Frontal cortex (tissue), 4 donors: Measurements from ENCODE around the gene GPR35. TPM values are rescaled to one million over a fixed set of nuclear protein-coding genes. Genes with fewer than 3 reads are reported as not detected.
A peak's percentile ranks its signal among the peaks of the same experiment; 100 is the strongest.
"Not testable (repeated sequence)": the region's sequence is repeated elsewhere in the genome, so short reads cannot be mapped to it uniquely, and the experiment has no call there.

ENCODE experiments used
- DNase-seq, 2 donors: peaks; one replicate each; pipeline ENCODE4 v3.0.0; 2012; ENCODE audit warnings: low spot score in 2 of 2
- FAIRE-seq: peaks from 2 replicates; lab custom pipeline; 2012; peaks lifted over from hg19 to GRCh38; lab: Jason Lieb, UNC
- total RNA-seq: library from RNA; depleted of rRNA; stranded (reverse); fragments of >200 nt; gene quantifications from one replicate; pipeline ENCODE4 v1.2.3, GENCODE V29; 2014
- donor health status: control.
- donor health status: control.
- donor health status: control.

GPR35 gene
- total RNA-seq, 1 donor from 2014 or later = 0.41 TPM

DNA sequence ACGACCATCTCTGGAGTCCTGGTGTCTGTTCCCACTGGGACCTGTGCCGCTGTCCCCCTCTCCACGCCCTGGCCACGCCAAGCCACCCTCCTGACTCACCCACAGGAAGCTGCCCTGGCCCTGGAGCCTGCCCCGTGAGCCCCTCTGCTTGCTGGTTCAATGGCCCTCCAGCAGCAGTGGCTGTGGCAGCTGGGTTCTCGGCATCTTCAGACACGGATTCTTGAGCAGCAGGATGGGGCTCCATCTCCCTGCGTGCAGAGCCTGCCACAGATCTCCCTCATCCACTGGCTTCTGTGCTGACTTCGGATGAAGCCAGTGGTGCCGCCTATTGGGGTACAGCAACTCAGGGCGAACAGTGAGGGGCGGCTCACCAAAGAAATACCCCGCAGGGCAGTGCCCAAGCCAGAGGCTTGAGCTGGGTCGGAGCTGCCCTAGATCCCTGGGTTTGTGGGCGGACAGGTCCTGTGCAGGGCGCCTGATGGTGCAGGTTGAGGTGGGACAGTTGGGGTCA is 24.8 kb upstream of the GPR35 start:
- DNase-seq (no peak), FAIRE-seq (no peak)

DNA sequence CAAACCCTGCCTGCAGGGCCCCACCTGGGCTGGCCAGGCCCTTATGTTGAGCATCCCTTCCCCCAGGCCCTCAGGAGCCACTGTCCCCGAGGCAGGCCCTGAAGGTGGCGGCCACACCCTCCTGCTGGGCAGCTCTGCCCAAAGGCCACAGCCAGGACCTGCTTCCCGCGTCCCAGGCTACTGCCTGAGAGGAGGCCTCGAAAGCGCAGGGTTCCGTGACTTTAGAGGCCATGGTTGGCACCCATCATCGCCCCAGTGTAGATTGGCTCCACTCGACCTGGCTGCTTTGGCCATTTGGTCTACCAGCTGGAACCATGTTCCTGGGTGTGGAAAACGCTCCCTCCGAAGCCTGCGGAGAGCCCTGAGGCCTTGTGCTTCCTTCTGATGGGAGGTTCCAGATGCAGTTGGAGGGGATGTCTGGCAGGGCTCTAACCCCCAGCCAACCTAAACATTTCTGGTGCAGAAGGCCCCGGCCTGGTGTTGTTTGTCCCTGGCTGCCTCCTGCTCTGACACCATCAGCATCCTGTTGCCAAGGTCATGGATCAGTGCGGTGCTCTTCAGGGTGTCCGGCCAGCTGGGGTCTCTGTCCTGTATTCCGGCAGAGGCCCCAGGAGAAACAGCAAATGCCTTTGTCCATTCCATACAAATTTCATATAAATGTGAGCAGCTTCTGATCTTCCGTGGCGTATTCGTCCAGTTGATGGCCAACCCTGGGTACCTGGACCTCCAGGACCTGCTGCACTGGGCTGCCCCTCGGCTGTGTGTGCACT is 24.0 kb upstream of the GPR35 start:
- FAIRE-seq = no peak

DNA sequence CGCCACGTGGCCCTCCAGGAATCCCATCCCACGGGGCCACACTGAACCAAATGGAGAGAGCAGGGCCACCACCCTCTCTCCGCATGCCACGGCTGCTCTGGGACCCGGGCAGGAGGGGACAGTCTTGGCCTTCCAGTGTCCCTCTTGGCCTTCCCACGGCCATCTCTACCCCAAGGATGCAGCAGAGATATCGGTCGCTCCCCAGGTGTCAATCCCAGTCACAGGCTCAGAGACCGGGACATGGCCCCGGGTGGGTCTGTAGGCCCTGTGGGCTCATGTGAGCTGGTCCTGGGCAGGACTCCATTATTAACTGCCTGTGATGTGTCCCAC is 23.5 kb upstream of the GPR35 start:
- DNase-seq (no peak), FAIRE-seq (no peak)

More for the DNA sequence above, 24.0 kb upstream of the GPR35 start:
- no peak for DNase-seq

DNA sequence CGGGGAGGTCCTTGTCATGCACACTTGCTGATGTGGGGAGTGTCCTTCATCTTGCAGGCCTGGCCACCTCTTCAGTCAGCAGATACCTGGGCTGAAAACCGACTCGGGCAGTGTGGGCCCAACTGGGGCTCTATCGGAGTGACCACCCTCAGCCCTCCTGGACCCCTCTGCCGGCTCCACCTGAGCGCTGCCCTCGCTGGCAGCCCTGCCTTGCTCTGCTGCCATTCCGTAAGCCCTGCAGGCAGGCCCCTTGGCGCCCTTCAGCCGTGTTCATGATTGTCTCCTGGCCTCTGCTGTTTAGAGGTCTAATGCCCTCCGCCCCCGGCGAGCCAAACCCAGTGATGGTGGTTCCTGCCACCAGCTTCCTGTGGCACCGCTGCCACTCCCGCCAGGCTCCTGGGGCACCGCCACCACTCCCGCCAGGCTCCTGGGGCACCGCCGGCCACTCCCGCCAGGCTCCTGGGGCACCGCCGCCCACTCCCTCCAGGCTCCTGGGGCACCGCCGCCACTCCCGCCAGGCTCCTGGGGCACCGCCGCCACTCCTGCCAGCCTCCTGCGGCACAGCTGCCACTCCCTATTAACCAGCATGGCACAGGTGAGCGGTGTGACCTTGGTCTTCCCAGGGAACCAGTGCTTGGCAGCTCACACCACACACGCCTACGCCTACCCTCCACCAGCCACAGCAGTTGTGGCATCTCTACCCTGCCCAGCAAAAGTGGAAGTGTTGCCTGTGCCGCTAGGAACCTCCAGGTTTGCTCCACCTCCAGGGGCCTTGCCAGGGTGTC is 22.8 kb upstream of the GPR35 start:
- FAIRE-seq (no peak), DNase-seq (no peak)

DNA sequence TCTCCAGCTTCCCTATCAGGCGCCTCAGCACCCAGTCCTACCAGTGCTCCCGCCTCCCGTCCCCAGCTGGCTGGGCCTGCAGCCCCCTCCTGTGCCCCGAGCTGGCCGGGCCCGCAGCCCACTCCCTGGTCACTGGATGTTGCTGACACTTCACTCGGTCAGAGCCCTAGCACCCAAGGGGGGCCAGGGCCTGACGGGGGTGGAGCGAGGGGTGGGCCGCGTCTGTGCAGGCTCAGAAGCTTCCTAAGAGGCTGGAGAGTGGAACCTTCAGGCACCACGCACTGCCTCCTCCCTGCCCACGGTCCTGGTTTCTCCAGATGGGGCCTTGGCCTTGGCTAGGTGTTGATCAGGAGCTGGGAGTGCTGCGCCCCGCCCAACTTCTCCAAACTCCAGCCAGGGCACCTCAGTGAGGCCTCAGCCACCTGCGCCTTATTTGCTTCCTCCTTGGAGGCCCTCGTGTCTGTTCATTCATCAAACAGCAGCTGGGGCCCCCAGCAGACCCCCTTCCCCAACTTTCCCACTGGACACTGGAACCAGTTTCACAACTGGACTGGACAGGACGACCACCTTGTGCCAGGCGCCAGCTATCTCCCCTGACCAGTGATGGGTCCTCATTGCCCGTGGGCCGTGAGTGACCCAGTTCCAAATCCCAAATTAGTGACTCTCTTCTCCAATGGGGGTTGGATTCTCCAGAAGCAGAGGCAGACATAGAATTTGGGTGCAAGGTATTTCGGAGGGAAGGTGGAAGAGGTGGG is 22.0 kb upstream of the GPR35 start:
- FAIRE-seq = no peak
- DNase-seq = no peak

DNA sequence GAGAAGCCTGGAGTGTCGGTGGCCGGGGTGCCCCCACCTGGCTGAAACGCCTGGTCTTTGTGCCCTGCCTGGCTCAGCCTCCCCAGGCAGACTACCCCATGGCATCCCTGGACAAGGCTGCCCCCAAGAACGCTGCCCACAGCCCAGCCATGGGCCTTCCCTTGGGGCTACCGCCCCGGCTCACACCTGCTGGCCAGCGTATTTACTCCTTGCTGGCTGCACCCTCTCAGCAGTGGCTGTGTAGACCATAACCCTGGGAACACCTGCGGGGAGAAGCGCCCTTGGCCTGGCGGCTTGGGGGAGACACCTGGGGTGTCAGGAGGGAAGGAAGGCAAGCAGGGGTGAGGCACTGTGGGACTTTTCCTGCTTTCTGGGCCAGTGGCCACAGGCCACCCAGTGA is 21.4 kb upstream of the GPR35 start:
- FAIRE-seq (no peak), DNase-seq (no peak)

DNA sequence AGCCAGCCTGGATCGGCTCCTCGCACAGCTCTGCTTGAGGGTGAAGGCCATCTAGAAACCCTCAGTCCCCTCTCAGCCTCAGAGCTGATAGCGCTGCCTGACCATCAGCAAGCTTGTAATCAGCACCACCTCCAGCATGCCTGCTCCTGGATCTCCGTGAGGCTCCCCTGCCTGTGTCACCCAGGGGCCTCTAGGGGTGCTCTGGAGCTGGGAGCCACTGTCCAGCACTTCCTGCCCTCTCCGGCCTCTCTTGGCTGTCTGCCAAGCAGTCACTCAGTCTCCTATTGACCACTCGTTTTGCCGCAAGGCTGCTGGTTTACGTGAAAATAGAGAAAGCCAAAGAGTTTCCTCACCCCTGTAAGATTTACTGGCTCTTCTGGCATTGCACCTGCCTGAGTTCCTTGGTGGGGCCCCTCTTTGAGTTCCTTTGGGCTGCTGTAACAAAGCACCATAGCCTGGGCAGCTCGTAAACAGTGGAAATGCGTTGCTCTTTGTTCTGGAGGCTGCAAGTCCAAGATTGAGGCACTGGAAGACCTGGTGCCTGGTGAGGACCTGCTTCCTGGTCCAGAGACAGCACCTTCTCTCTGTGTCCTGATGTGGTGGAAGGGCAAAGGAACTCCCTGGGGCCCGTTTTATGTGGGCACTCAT is 20.9 kb upstream of the GPR35 start:
- DNase-seq (peak; percentile 93 to 97), FAIRE-seq (peak; percentile 59)

DNA sequence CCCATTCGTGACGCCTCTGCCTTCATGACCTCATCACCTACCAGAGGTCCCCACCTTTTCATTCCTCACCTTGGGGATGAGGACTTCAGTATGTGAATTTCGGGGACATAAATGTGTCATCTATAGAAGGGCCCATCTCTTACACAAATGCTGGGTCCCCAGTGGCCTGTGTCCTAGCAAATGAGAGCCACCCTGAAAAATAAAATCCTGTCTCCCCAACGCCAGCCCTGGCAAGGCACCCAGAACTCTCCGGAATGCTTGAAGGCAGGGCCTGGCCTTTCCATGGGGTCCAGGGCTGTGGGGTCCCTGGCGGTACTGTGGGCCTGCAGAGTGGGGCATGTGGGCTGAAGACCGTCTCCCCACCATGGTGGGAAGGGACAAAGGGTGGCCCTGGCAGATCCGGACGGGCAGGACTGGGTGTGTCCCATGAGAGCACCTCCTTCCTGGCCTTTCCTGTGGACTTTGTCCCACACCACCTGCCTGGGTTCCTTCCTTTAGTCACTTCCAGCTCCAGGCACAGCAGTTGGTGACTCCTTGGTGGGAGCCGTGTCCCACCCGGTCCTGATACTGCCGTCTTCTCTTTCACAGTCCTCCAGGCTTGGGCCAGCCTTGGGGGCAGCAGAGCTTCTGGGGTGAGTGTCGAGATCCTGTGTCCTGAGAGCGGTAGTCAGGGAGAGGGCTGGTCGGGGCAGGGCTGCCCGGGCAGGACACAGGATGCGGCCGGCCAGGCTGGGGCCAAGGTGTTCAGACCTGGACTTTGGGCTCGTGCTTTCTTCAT is 20.2 kb upstream of the GPR35 start:
- DNase-seq (no peak), FAIRE-seq (no peak)

DNA sequence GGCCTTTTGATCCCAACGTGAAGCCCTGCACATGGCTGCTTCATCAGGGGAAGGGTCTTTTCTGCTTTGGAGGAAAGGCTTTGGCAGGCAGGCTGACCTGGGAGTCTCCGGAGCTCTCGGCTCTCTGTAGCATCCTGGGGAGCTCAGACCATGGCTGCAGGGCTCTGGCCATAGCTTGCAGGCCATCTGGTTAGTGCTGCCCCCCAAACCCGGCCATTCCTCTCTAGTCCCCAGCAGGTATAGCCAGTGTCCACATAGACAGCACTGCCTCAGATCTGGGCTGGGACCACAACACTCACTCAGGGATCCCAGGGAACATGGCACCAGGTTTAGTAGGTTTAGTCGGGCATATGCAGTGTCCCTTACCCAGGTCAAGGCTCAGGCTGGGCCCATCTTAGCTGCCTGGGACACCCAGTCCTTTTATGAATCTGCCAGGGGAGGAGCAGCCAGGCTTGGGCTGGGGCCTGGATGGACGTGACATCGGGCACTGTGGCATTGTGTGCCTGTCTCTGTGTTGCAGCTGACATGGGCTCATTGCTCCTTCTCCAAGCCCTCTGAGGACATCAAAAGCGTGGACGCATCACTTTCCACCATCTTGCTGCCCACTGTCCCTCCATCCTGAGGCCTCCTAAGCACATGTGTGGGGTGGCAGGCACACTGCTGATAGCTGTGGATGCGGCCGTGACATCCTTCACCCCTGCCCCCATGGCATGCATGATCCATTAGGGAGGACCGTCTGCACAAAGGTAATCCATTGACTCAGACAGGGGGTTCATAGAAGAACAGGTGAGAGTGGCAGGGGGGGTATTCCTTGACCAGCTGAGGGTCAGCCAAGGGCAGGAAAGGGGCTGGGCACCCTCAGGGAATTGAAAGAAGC is 19.2 kb upstream of the GPR35 start:
- no peak for DNase-seq
- FAIRE-seq = no peak

DNA sequence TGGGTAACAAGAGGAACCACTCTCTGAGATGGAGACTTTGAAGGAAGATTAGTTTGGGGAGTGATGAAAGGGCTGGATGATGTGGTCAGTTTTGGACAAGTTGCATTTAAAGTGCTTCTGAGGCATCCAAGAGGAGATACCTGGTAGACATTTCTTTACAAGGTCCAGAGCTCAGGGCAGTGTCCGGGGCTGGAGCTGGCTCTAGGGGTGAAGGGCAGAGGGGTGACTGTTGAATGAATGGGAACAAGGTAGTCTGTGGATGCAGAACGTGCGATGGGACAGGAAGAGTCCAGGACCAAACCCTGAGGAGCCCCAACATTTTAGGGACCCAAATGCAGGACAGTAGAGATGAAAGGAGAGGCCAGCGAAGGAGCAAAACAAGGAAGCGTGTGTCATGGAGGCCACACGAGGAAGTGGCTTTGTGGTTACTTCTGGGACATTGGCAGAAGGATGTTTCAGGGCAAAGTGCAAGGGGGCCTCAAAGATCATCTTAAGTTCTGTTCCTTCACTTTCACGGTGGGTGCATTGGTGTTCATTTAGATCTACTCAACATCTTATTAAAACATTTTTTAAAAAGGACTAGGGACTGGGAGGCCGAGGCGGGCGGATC is 13.6 kb upstream of the GPR35 start:
- FAIRE-seq = no peak
- no peak for DNase-seq

DNA sequence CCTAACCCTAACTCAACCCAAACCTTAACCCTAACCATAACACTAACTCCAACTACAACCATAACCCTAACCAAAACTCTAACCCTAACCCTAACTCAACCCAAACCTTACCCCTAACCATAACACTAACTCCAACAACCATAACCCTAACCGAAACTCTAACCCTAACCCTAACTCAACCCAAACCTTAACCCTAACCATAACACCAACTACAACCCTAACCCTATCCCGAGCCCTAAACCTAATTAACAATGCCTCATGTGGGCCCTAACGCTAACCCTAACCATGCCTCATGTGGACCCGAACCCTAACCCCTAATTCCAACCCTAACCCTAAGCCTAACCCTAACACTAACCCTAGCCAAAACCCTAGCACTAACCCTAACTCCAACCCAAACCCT is 11.5 kb upstream of the GPR35 start:
- no peak for DNase-seq
- no peak for FAIRE-seq

DNA sequence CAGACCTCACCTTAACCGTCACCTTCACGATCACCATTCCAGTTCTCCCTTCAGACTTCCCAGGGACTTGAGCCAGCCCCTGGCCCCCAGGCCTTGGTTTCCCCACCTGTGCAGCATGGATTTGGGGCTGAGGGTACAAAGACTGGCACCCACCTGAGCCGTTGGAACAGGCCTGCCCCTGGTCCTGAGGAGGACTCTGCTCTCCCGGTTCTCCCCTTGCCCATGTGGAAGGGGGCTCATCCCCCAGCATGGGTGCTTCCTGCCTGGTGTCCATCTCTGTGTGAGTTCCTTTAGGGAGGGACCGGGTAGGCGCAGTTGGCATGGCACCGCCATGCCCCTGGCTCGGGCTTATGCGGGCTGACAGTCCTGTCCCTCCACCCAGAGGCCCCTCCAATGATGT is 10.9 kb upstream of the GPR35 start:
- no peak for DNase-seq
- FAIRE-seq = no peak

DNA sequence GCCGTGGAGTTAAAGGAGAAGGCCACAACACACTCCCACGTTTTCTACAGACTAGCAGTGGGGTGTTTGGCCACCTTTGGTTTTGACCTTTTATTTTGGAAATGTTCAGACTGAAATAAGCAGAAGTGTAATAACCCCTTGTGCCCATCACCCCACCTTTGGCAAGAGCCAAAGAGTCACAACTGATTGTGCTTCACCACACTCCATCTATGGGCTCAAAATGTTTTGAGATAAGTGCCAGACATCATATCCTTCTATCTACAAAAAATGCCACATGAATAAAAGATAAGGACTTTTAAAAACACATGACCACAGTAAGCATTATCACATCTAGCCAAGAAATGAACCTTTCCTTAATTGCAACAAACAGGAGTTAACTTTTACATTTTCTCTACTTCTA is 9.9 kb upstream of the GPR35 start:
- FAIRE-seq = no peak
- no peak for DNase-seq

DNA sequence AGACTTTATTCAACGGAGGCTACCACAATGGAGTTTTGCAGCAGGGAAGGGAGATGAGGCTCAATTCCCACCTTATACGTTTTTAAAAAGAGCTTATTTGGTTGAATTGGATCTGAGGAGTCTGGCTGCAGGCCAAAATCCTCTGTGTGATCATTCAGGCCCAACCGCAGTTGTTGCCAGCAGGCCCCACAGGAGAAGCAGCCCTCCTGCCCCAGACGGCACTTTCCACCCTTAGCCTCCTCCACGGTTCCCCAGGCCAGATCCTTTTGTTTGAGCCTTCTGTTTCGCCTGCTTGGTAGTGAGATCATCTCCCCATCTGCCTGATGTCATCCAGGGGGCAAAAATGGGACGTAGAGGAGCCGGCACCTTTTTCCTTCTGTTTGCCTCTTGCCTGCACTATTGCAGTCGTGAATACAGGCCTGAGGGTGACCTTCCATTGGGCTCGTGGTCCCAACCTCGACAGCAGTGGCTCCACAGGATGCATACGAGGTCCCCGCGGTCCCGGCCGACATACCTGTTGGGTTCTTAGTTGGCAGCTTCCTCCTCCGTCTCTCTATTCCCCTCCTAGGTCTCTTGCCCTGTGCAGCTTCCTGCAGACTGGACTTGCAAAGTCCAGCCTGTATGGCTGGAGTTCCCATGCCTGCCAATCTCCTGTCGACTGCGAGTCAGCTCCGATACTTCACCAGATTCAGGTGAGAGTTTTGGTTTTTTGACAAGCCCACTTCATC is 9.3 kb upstream of the GPR35 start:
- DNase-seq (no peak), FAIRE-seq (no peak)

DNA sequence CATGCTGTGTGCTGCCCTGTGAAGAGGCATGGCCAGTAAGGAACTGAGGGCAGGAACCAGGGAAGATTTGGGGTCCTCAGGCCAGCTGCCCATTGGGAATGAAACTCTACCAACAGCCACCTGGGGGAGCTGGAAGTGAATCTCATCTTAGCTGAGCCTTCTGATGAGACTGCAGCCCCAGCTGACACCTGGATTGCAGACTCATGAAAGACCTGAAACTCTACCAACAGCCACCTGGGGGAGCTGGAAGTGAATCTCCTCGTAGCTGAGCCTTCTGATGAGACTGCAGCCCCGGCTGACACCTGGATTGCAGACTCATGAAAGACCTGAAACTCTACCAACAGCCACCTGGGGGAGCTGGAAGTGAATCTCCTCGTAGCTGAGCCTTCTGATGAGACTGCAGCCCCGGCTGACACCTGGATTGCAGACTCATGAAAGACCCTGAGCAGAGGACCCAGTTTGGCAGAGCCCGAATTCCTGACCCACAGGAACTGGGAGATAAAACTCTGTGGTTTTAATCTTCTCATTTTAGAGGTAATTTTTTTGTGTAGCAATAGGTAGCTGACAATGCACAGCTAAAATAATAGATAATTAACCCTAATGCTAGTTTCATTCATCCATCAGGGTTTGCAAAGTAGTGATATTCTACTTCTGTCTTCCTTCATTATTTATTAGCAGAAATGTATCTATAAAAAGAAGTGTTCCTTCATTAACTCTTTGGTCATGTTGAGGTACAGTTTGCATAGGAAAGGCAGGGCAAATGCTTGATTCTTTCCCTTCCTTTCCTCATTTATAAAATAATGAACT is 8.2 kb upstream of the GPR35 start:
- DNase-seq, FAIRE-seq: not testable (repeated sequence)

DNA sequence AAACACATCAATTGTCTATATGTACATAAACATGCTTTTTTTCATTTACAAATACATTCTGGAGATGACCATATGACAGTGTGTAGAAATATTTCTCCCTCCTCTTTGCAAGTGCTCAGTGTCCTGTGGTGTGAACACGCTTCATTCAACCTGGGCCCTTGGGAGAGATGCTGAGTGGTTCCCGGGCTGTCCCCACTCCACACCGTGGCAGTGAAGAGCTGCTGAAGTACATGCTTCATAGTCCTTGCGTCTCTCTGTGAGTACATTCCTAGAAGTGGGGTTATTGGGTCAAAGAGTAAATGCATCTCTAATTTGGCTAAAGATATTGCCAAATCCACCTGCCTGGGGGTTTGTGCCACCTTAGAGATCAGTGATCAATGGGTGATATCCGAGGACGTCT is 6.5 kb upstream of the GPR35 start:
- FAIRE-seq = no peak

More for the DNA sequence above, 6.5 kb upstream of the GPR35 start:
- no peak for DNase-seq
